Fibroblast of lung (primary cell): ENCODE measurements around the gene VN1R5. TPM values are rescaled to one million over a fixed set of nuclear protein-coding genes. Genes with fewer than 3 reads are reported as not detected.

ENCODE experiments used
- DNase-seq, 2 donors: peaks; one replicate each; pipeline versions ENCODE4 v3.0.0 to v3.0.0-alpha.2; 2010; ENCODE audit warnings: low read depth in 2 of 2
- H2AFZ ChIP-seq: 2 replicates; pipeline ENCODE4 v1.5.1; 2012; ENCODE audit warnings: low read length, control low read depth, inconsistent platforms
- H3K27ac ChIP-seq: 2 replicates; pipeline ENCODE4 v1.5.1; 2011; ENCODE audit warnings: low read length, control low read depth; ENCODE audit not compliant: insufficient read depth
- H3K27me3 ChIP-seq: 2 replicates; pipeline ENCODE4 v1.5.1; 2011; ENCODE audit warnings: mild to moderate bottlenecking, low read length; ENCODE audit not compliant: control insufficient read depth, insufficient read depth
- H3K36me3 ChIP-seq: 2 replicates; pipeline ENCODE4 v1.5.1; 2011; ENCODE audit warnings: low read length; ENCODE audit not compliant: control insufficient read depth, insufficient read depth
- H3K4me1 ChIP-seq: 2 replicates; pipeline ENCODE4 v1.5.1; 2011; ENCODE audit warnings: low read length; ENCODE audit not compliant: control insufficient read depth, insufficient read depth; ENCODE audit errors: extremely low read depth
- H3K4me2 ChIP-seq: 2 replicates; pipeline ENCODE4 v1.5.1; 2011; ENCODE audit warnings: low read length, control low read depth; ENCODE audit not compliant: insufficient read depth; ENCODE audit errors: extremely low read depth
- H3K4me3 ChIP-seq, 4 experiments: fragments of 200-600 bp in 1 of 4; sonication (generic) in 1 of 4; replicated peaks in 1 of 4; 2 replicates each; pipeline ENCODE4 v1.5.1; 2011 to 2016; ENCODE audit warnings: low read length in 4 of 4, low read depth in 3 of 4, mild to moderate bottlenecking in 3 of 4, control low read depth in 2 of 4, inconsistent platforms in 1 of 4, mixed read lengths in 1 of 4; ENCODE audit not compliant: insufficient read depth in 1 of 4; ENCODE audit errors: control extremely low read depth in 1 of 4
- H3K79me2 ChIP-seq: 2 replicates; pipeline ENCODE4 v1.5.1; 2012; ENCODE audit warnings: mild to moderate bottlenecking, low read length, inconsistent platforms; ENCODE audit not compliant: control insufficient read depth, insufficient read depth
- H3K9ac ChIP-seq: 2 replicates; pipeline ENCODE4 v1.5.1; 2011; ENCODE audit warnings: mild to moderate bottlenecking, low read length, control low read depth; ENCODE audit not compliant: insufficient read depth
- H3K9me3 ChIP-seq: 2 replicates; pipeline ENCODE4 v1.5.1; 2012; ENCODE audit warnings: low read depth, low read length; ENCODE audit not compliant: control insufficient read depth, insufficient read depth
- H4K20me1 ChIP-seq: 2 replicates; pipeline ENCODE4 v1.5.1; 2011; ENCODE audit warnings: low read length; ENCODE audit not compliant: control insufficient read depth, insufficient read depth; ENCODE audit errors: extremely low read depth
- EZH2 ChIP-seq: IDR thresholded peaks from 2 replicates; pipeline ENCODE4 v1.5.1; 2012; ENCODE audit warnings: low read length, control low read depth, mild to moderate bottlenecking; ENCODE audit errors: missing control alignments
- polyA plus RNA-seq, 2 donors: library from polyadenylated mRNA; depleted of rRNA in 1 of 2; stranded (reverse) in 1 of 2; unstranded in 1 of 2; fragments of >200 nt; gene quantifications; 2 replicates each; pipeline ENCODE4 v1.2.1, GENCODE V29; 2011 to 2012; ENCODE audit warnings: missing spikeins in 1 of 2
- total RNA-seq: library from RNA; depleted of rRNA; stranded (reverse); fragments of >200 nt; gene quantifications from 2 replicates; pipeline ENCODE4 v1.2.1, GENCODE V29; 2014
- TF ChIP-seq, protein P1 (sequence below), 2 donors: IDR thresholded peaks in 1 of 2; conservative IDR thresholded peaks in 1 of 2; 1 replicate in 1 of 2; 2 replicates in 1 of 2; pipeline ENCODE4 v1.5.1; 2011 to 2012; ENCODE audit warnings: low read length in 2 of 2, control low read depth in 1 of 2, inconsistent platforms in 1 of 2, low read depth in 1 of 2, mild to moderate bottlenecking in 1 of 2

Gene VN1R5
- total and polyA plus RNA-seq, 2 donors (not counting 1 experiment from before 2014, with no cell fraction given), result not detected

DNA sequence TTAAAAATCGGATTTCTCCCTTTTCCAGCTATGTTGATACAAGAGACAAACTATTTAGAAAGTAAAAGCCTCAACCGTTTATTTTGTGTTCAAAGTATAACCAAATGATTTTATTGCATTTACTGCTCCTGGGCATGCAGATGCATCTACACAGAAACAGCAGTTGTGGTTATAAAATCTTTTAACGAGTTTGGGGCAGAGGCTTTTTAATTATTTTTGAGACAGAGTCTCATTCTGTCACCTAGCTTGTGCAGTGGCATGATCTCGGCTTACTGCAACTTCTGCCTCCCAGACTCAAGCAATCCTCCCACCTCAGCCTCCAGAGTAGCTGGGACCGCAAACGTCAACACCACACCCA is 42.2 kb downstream of the VN1R5 start:
- Histone ChIP-seq H3K27me3 (no peaks in the 10 kb centered on the region), H3K36me3 (peaks cover 11% of the 10 kb centered on the region), H3K27ac (no peak overlapping the region), H3K9me3 (no peaks in the 10 kb centered on the region), H3K9ac (no peak overlapping the region), H3K4me3 (no peak overlapping the region), H4K20me1 (no peaks in the 10 kb centered on the region), H3K4me1 (peaks cover 5% of the 10 kb centered on the region), H3K4me2 (no peak overlapping the region), H3K79me2 (no peaks in the 10 kb centered on the region), H2AFZ (no peak overlapping the region)
- TF ChIP-seq, protein P1, sequence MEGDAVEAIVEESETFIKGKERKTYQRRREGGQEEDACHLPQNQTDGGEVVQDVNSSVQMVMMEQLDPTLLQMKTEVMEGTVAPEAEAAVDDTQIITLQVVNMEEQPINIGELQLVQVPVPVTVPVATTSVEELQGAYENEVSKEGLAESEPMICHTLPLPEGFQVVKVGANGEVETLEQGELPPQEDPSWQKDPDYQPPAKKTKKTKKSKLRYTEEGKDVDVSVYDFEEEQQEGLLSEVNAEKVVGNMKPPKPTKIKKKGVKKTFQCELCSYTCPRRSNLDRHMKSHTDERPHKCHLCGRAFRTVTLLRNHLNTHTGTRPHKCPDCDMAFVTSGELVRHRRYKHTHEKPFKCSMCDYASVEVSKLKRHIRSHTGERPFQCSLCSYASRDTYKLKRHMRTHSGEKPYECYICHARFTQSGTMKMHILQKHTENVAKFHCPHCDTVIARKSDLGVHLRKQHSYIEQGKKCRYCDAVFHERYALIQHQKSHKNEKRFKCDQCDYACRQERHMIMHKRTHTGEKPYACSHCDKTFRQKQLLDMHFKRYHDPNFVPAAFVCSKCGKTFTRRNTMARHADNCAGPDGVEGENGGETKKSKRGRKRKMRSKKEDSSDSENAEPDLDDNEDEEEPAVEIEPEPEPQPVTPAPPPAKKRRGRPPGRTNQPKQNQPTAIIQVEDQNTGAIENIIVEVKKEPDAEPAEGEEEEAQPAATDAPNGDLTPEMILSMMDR (conservative IDR thresholded peaks at IDR 0.05 in 1 of 2, IDR thresholded peaks at IDR 0.05 in 1 of 2; ENCODE audit: low read depth in 1 of 2, low read length in 2 of 2), result no peak
- TF ChIP-seq EZH2, result no peak
- DNase-seq, result no peak

DNA sequence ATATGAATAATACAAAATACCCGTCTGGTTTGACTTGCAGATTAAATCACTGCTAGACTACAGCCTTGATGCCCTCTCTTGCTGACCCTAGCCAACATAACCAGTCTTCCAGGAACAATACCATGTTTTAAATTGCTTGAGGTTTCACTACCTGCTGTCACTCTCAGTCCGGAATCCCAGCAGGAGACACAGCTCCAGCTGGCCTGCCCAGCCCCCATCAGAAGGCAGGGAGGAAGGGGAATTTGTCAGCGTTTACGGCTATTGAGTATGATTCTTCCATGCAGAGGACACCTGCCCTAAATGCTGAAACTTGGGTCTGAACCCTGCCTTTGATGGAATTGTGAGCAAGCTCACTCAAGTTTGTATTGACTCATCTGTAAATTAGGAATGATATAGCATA is 42.8 kb downstream of the VN1R5 start:
- no peak for TF ChIP-seq EZH2
- TF ChIP-seq, protein P1 (conservative IDR thresholded peaks at IDR 0.05 in 1 of 2, IDR thresholded peaks at IDR 0.05 in 1 of 2; ENCODE audit: low read depth in 1 of 2, low read length in 2 of 2), result no peak
- H3K36me3 ChIP-seq, result peaks cover 11% of the 10 kb centered on the region
- no peak overlapping the region for H3K4me2 ChIP-seq
- no peaks in the 10 kb centered on the region for H3K9me3 ChIP-seq
- no peak for DNase-seq
- H2AFZ ChIP-seq, result no peak overlapping the region
- no peak overlapping the region for H3K9ac ChIP-seq
- no peak overlapping the region for H3K4me3 ChIP-seq
- no peaks in the 10 kb centered on the region for H3K79me2 ChIP-seq
- H3K4me1 ChIP-seq, result peaks cover 5% of the 10 kb centered on the region
- no peaks in the 10 kb centered on the region for H4K20me1 ChIP-seq
- H3K27ac ChIP-seq, result no peak overlapping the region
- no peaks in the 10 kb centered on the region for H3K27me3 ChIP-seq

- H3K27ac ChIP-seq, result no peak overlapping the region
- H3K36me3 ChIP-seq, result peaks cover 11% of the 10 kb centered on the region
- H3K4me1 ChIP-seq, result peaks cover 3% of the 10 kb centered on the region
- H3K4me3 ChIP-seq, result no peak overlapping the region
- H2AFZ ChIP-seq, result no peak overlapping the region
- H3K4me2 ChIP-seq, result no peak overlapping the region
- no peaks in the 10 kb centered on the region for H3K79me2 ChIP-seq
- H4K20me1 ChIP-seq, result no peaks in the 10 kb centered on the region
- TF ChIP-seq EZH2, result no peak
- TF ChIP-seq, protein P1 (conservative IDR thresholded peaks at IDR 0.05 in 1 of 2, IDR thresholded peaks at IDR 0.05 in 1 of 2; ENCODE audit: low read depth in 1 of 2, low read length in 2 of 2), result no peak
- DNase-seq, result no peak
- no peak overlapping the region for H3K9ac ChIP-seq
- H3K27me3 ChIP-seq, result no peaks in the 10 kb centered on the region
- H3K9me3 ChIP-seq, result no peaks in the 10 kb centered on the region
These were observed 44.0 kb downstream of the VN1R5 start for GRCh38 chr1:247299723-247300381.
